GM18498 (cell line): ENCODE measurements around the gene ZNF91.
"Not testable (repeated sequence)": the region's sequence is repeated elsewhere in the genome, so short reads cannot be mapped to it uniquely, and the experiment has no call there.

Experiments used
- ATAC-seq: cut with Tn5 transposase; IDR thresholded peaks from one replicate; pipeline ENCODE4 v1.9.1; 2021; ENCODE audit warnings: mild to moderate bottlenecking, moderate library complexity; ENCODE audit not compliant: unreplicated experiment

ZNF91 gene

GRCh38 chr19:23399443-23399842 lies 4.2 kb upstream of the ZNF91 start:
- ATAC-seq = no peak

GRCh38 chr19:23395722-23396117 lies 449 bp upstream of the ZNF91 start:
- ATAC-seq = not testable (repeated sequence)

GRCh38 chr19:23394511-23394910 lies 760 bp downstream of the ZNF91 start:
- no peak for ATAC-seq

GRCh38 chr19:23393121-23393520 lies 2.1 kb downstream of the ZNF91 start:
- no peak for ATAC-seq

- ATAC-seq = no peak
Observed at GRCh38 chr19:23391236-23391635, 4.0 kb downstream of the ZNF91 start.

- ATAC-seq = no peak
Observed at GRCh38 chr19:23385404-23385803, 9.9 kb downstream of the ZNF91 start.

- no peak for ATAC-seq
Observed at GRCh38 chr19:23384858-23385257, 10.4 kb downstream of the ZNF91 start.

GRCh38 chr19:23384166-23384565 lies 11.1 kb downstream of the ZNF91 start:
- no peak for ATAC-seq

- ATAC-seq = no peak
Observed at GRCh38 chr19:23382955-23383354, 12.3 kb downstream of the ZNF91 start.

GRCh38 chr19:23381114-23381513 lies 14.2 kb downstream of the ZNF91 start:
- no peak for ATAC-seq

GRCh38 chr19:23379671-23380070 lies 15.6 kb downstream of the ZNF91 start:
- not testable (repeated sequence) for ATAC-seq

- no peak for ATAC-seq
Observed at GRCh38 chr19:23378948-23379347, 16.3 kb downstream of the ZNF91 start.

- ATAC-seq = no peak
Observed at GRCh38 chr19:23377276-23377675, 18.0 kb downstream of the ZNF91 start.

- ATAC-seq = no peak
Observed at GRCh38 chr19:23366437-23366836, 28.8 kb downstream of the ZNF91 start.

- ATAC-seq = not testable (repeated sequence)
Observed at GRCh38 chr19:23366031-23366430, 29.2 kb downstream of the ZNF91 start.

- ATAC-seq = no peak
Observed at GRCh38 chr19:23365222-23365621, 30.0 kb downstream of the ZNF91 start.

- not testable (repeated sequence) for ATAC-seq
Observed at GRCh38 chr19:23361843-23362242, 33.4 kb downstream of the ZNF91 start.

GRCh38 chr19:23351806-23352205 lies 43.5 kb downstream of the ZNF91 start:
- ATAC-seq = no peak

GRCh38 chr19:23346696-23347095 lies 48.6 kb downstream of the ZNF91 start:
- ATAC-seq = no peak

- ATAC-seq = no peak
Observed at GRCh38 chr19:23345838-23346237, 49.4 kb downstream of the ZNF91 start.

- no peak for ATAC-seq
Observed at GRCh38 chr19:23343434-23344010, 51.7 kb downstream of the ZNF91 start.

GRCh38 chr19:23328211-23328610 lies 67.1 kb downstream of the ZNF91 start:
- no peak for ATAC-seq

GRCh38 chr19:23321953-23322549 lies 73.2 kb downstream of the ZNF91 start:
- no peak for ATAC-seq
